Keratinocyte (primary cell): ENCODE results near the gene DBNDD1. TPM values are rescaled to one million over a fixed set of nuclear protein-coding genes. Genes with fewer than 3 reads are reported as not detected.

Source experiments
- DNase-seq: peaks from one replicate; pipeline ENCODE4 v3.0.0-alpha.2; 2011; ENCODE audit warnings: low read depth, missing footprints, low spot score
- FAIRE-seq: peaks from 2 replicates; lab custom pipeline; 2011; peaks lifted over from hg19 to GRCh38; lab: Jason Lieb, UNC
- H2AFZ ChIP-seq: 2 replicates; pipeline ENCODE4 v1.6.0; 2012; ENCODE audit warnings: low read length, control low read depth, inconsistent platforms; ENCODE audit not compliant: control insufficient read depth
- H3K27ac ChIP-seq: 2 replicates; pipeline ENCODE4 v1.5.1; 2011; ENCODE audit warnings: low read length; ENCODE audit not compliant: control insufficient read depth, insufficient read depth
- H3K27me3 ChIP-seq: 3 replicates; pipeline ENCODE4 v1.6.0; 2011; ENCODE audit warnings: low read length; ENCODE audit not compliant: control insufficient read depth, insufficient read depth; ENCODE audit errors: extremely low read depth
- H3K36me3 ChIP-seq, 2 experiments: 2 replicates in 1 of 2; 3 replicates in 1 of 2; pipeline ENCODE4 v1.5.1; 2011; ENCODE audit warnings: low read length in 2 of 2, mild to moderate bottlenecking in 1 of 2; ENCODE audit not compliant: control insufficient read depth in 2 of 2, insufficient read depth in 2 of 2; ENCODE audit errors: extremely low read depth in 1 of 2
- H3K4me1 ChIP-seq: 3 replicates; pipeline ENCODE4 v1.5.1; 2011; ENCODE audit warnings: low read length; ENCODE audit not compliant: control insufficient read depth, insufficient read depth; ENCODE audit errors: extremely low read depth
- H3K4me2 ChIP-seq: 3 replicates; pipeline ENCODE4 v1.6.0; 2011; ENCODE audit warnings: low read depth, low read length; ENCODE audit not compliant: control insufficient read depth, insufficient read depth; ENCODE audit errors: extremely low read depth
- H3K4me3 ChIP-seq, 3 experiments: fragments of 200-600 bp in 1 of 3; sonication (generic) in 1 of 3; 2 replicates in 2 of 3; 3 replicates in 1 of 3; pipeline ENCODE4 v1.5.1; 2011 to 2016; ENCODE audit warnings: low read length in 3 of 3, mild to moderate bottlenecking in 3 of 3, control low read depth in 2 of 3, inconsistent platforms in 1 of 3, low read depth in 1 of 3, mixed read lengths in 1 of 3, mixed run types in 1 of 3, moderate library complexity in 1 of 3; ENCODE audit not compliant: control insufficient read depth in 2 of 3, insufficient read depth in 2 of 3; ENCODE audit errors: extremely low read depth in 1 of 3
- H3K79me2 ChIP-seq: 2 replicates; pipeline ENCODE4 v1.6.0; 2012; ENCODE audit warnings: low read length; ENCODE audit not compliant: control insufficient read depth, insufficient read depth
- H3K9ac ChIP-seq: 3 replicates; pipeline ENCODE4 v1.6.0; 2011; ENCODE audit warnings: low read length; ENCODE audit not compliant: control insufficient read depth, insufficient read depth; ENCODE audit errors: extremely low read depth
- H3K9me1 ChIP-seq: 3 replicates; pipeline ENCODE4 v1.6.0; 2011; ENCODE audit warnings: low read length; ENCODE audit not compliant: control insufficient read depth, insufficient read depth; ENCODE audit errors: extremely low read depth
- H3K9me3 ChIP-seq: 2 replicates; pipeline ENCODE4 v1.5.1; 2012; ENCODE audit warnings: low read depth, low read length; ENCODE audit not compliant: control insufficient read depth
- H4K20me1 ChIP-seq: 3 replicates; pipeline ENCODE4 v1.6.0; 2011; ENCODE audit warnings: low read length; ENCODE audit not compliant: control insufficient read depth, insufficient read depth; ENCODE audit errors: extremely low read depth
- CTCF ChIP-seq, 3 experiments: IDR thresholded peaks in 1 of 3; conservative IDR thresholded peaks in 1 of 3; optimal IDR thresholded peaks in 1 of 3; 2 replicates in 2 of 3; 3 replicates in 1 of 3; pipeline versions ENCODE3 to v1.5.1; 2011; ENCODE audit warnings: low read length in 3 of 3, mild to moderate bottlenecking in 3 of 3, moderate library complexity in 2 of 3, control low read depth in 1 of 3, inconsistent platforms in 1 of 3; ENCODE audit not compliant: insufficient read depth in 2 of 3; ENCODE audit errors: extremely low read depth in 1 of 3
- EZH2 ChIP-seq: IDR thresholded peaks from one replicate; pipeline ENCODE4 v1.6.1; 2012; ENCODE audit warnings: inconsistent platforms, mild to moderate bottlenecking, low read length, moderate library complexity
- dilution Hi-C: fragments of 300-500 bp; cut with MboI; formaldehyde crosslinking; loops from one replicate; pipeline ENCODE4 v1.7.0; 2020; ENCODE audit warnings: low sequenced_read_pairs; ENCODE audit not compliant: extremely low pct_ligation_motif_present
- polyA minus RNA-seq, 3 experiments: library from RNA; depleted of rRNA, polyadenylated mRNA; stranded (reverse); fragments of >200 nt; gene quantifications; 1 replicate in 1 of 3; 2 replicates in 1 of 3; 3 replicates in 1 of 3; pipeline ENCODE4 v1.2.3, GENCODE V29; 2011
- polyA plus RNA-seq, 5 experiments: library from polyadenylated mRNA; depleted of rRNA in 3 of 5; stranded (reverse) in 3 of 5; stranded (forward) in 1 of 5; unstranded in 1 of 5; fragments of >200 nt; gene quantifications; 1 replicate in 1 of 5; 2 replicates in 3 of 5; 3 replicates in 1 of 5; pipeline versions ENCODE4 v1.2.1 to v1.2.3, GENCODE V29; 2011 to 2012; ENCODE audit warnings: missing spikeins in 2 of 5, low read depth in 1 of 5, low replicate concordance in 1 of 5

DBNDD1 gene
- 1.7 to 4.2 TPM (median 4.1 TPM) in 3 replicates for polyA plus RNA-seq
- polyA plus RNA-seq (2011; ENCODE audit: low read depth) = 1.8 TPM
- 6.7 and 9.7 TPM in 2 replicates for polyA plus RNA-seq (2011; cell fraction: cytosol; rRNA removed)
- polyA plus RNA-seq (2011; cell fraction: nucleus; rRNA removed) = 3.6 and 4.1 TPM in 2 replicates
- polyA plus RNA-seq (2012; ENCODE audit: low replicate concordance) = 4.0 and 8.3 TPM in 2 replicates
- 3.3 to 4.2 TPM (median 3.7 TPM) in 3 replicates for polyA minus RNA-seq
- 10.0 TPM for polyA minus RNA-seq (2011; cell fraction: cytosol; rRNA and poly(A)+ RNA removed)
- 2.4 and 2.8 TPM in 2 replicates for polyA minus RNA-seq (2011; cell fraction: nucleus; rRNA and poly(A)+ RNA removed)

- DNase-seq (no peak), FAIRE-seq (no peak)
- Histone ChIP-seq H3K79me2 (peaks cover 5% of the 10 kb centered on the region), H2AFZ (peak within 1 kb of the TSS; percentile 63), H3K4me1 (peaks cover 9% of the 10 kb centered on the region), H3K27me3 (peaks cover 25% of the 10 kb centered on the region), H3K9me1 (no peaks in the 10 kb centered on the region), H3K4me3 (peak within 1 kb of the TSS; percentile 46 to 76 (median 76)), H3K27ac (no peak within 1 kb of the TSS), H3K4me2 (peak within 1 kb of the TSS; percentile 60), H4K20me1 (peaks cover 3% of the 10 kb centered on the region), H3K36me3 (peaks cover 0 to 2% of the 10 kb centered on the region in 2 experiments), H3K9ac (peak within 1 kb of the TSS; percentile 37), H3K9me3 (no peaks in the 10 kb centered on the region)
- dilution Hi-C loops = no loop called here
- TF ChIP-seq CTCF (optimal IDR thresholded peaks at IDR 0.05 in 1 of 3, IDR thresholded peaks at IDR 0.05 in 1 of 3, conservative IDR thresholded peaks at IDR 0.05 in 1 of 3; ENCODE audit: extremely low read depth in 1 of 3, insufficient read depth in 2 of 3, low read length in 3 of 3) = no peak
- TF ChIP-seq EZH2 = no peak
Observed at GRCh38 chr16:90018652-90019542, at the start of gene DBNDD1. Gene DBNDD1, minus strand, starts transcription at chr16:90019456. Its CDS starts 115 bp downstream, at chr16:90019341.

- Histone ChIP-seq H4K20me1 (no peaks in the 10 kb centered on the region), H3K27ac (no peak overlapping the region), H2AFZ (no peak overlapping the region), H3K4me1 (peaks cover 12% of the 10 kb centered on the region), H3K9me3 (no peaks in the 10 kb centered on the region), H3K4me2 (no peak overlapping the region), H3K36me3 (no peaks in the 10 kb centered on the region), H3K79me2 (no peaks in the 10 kb centered on the region), H3K9me1 (no peaks in the 10 kb centered on the region), H3K4me3 (no peak overlapping the region), H3K9ac (no peak overlapping the region), H3K27me3 (no peaks in the 10 kb centered on the region)
- DNase-seq (no peak), FAIRE-seq (no peak)
- dilution Hi-C loops = no loop called here
- no peak for TF ChIP-seq EZH2
- TF ChIP-seq CTCF (optimal IDR thresholded peaks at IDR 0.05 in 1 of 3, IDR thresholded peaks at IDR 0.05 in 1 of 3, conservative IDR thresholded peaks at IDR 0.05 in 1 of 3; ENCODE audit: extremely low read depth in 1 of 3, insufficient read depth in 2 of 3, low read length in 3 of 3) = no peak
Observed at GRCh38 chr16:90061437-90061836, 42.2 kb upstream of the DBNDD1 start.
